HG02588 (cell line): ENCODE results near the gene C14orf180.

Experiments used
- ATAC-seq: cut with Tn5 transposase; IDR thresholded peaks from one replicate; pipeline ENCODE4 v1.9.1; 2021; ENCODE audit warnings: mild to moderate bottlenecking, moderate library complexity; ENCODE audit not compliant: unreplicated experiment

The C14orf180 gene

DNA sequence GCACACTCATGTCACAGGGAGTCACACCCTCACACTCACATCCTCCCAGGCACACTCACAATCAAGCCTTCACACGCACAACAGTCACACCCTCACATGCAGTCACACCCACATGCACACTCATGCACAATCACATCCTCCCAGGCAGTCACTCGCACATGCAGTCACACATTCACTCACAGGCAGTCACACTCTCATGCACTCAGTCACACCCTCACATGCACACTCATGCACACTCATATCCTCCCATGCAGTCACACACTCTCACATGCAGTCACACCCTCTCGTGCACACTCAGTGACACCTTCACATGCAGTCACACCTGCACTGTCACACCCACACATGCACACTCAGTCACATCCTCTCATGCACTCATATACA, 12.7 kb downstream of the C14orf180 start:
- no peak for ATAC-seq

DNA sequence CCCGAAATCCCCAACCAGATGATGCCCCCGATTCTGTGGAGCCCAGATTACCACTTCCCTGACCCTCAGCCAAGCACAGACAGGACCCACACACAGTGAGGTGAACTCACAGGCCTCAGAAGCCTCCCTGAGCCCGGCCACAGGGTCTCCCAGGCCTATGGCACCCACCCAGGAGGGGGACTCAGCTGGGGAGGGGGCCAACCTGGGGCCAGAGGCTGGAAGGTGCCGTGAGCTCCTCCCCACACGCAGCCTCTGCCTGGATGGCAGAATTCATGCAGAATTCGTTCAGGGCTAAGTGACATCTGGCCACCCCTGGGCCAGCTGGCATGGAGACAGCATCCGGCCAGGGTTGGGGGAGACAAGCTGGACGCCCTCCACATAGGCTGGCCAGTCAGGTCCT, 13.2 kb downstream of the C14orf180 start:
- ATAC-seq: no peak

GRCh38 chr14:104593241-104593701, 13.7 kb downstream of the C14orf180 start:
- ATAC-seq: no peak

- ATAC-seq: no peak
Measured at GRCh38 chr14:104593710-104594136, 14.2 kb downstream of the C14orf180 start.

GRCh38 chr14:104594310-104595046, 14.9 kb downstream of the C14orf180 start:
- no peak for ATAC-seq

- no peak for ATAC-seq
Measured at GRCh38 chr14:104595116-104595675, 15.6 kb downstream of the C14orf180 start.

GRCh38 chr14:104595911-104596450, 16.4 kb downstream of the C14orf180 start:
- ATAC-seq: no peak

DNA sequence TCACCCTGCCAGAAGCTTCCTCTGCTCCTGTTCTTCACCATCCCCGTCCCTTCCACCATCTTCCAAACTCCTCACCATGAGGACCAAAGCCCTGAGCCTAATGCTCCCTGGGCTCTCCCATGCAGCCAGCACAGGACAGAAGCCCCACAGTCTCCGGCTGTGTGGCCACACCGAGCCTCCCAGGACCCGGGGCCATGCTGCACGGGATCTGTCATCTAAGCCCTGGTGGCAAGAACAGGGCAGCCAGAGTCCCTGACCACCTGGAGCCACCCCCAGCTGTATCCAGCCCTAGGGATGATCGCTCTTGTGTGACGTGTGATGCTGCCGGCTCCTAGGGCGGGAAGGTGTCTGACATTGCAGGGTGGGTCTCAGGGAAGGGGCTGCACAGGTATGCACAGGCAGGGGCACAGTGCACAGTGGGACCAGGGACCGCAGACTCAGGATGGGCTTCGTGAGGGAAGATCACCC, 16.9 kb downstream of the C14orf180 start:
- ATAC-seq: no peak

DNA sequence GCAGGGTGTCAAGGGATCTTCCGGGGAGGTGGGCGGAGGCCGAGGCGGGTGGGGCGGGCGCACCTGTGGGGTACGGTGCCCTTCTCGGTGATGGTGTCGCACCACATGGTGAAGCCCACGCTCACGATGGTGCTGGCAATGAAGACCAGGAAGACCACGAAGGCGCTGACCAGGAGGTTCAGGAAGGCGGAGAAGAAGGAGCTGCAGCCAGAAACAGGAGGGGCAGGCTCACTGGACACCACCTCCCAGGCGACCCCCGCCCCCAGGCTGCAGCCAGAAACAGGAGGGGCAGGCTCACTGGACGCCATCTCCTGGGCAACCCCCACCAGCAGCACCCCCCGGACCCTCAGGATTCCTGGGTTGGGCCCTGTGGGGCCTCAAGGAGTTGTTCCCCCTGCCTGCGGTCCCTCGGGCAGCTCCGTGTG, 17.4 kb downstream of the C14orf180 start:
- ATAC-seq: no peak

DNA sequence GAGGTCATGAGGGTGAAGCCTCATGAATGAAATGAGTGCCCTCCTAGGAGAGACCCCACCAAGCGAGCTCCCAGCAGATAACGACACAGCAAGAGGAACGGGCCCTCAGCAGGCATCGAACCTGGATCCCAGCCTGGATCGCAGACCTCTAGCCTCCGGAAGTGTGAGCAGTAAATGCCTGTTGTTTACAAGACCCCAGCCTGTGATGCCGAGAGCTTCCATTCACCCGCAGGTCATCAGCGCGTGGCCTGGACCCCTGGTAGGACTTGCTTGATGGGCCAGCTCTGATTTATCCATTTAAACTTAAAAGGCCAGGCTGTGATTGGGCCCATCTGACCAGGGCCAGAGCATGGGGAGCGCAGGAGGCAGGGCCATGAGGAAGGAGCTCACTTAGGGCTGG, 18.0 kb downstream of the C14orf180 start:
- no peak for ATAC-seq

GRCh38 chr14:104598039-104598909, 18.7 kb downstream of the C14orf180 start:
- ATAC-seq: no peak

GRCh38 chr14:104598910-104599273, 19.3 kb downstream of the C14orf180 start:
- ATAC-seq: no peak

- no peak for ATAC-seq
Measured at GRCh38 chr14:104599446-104599845, 19.9 kb downstream of the C14orf180 start.

DNA sequence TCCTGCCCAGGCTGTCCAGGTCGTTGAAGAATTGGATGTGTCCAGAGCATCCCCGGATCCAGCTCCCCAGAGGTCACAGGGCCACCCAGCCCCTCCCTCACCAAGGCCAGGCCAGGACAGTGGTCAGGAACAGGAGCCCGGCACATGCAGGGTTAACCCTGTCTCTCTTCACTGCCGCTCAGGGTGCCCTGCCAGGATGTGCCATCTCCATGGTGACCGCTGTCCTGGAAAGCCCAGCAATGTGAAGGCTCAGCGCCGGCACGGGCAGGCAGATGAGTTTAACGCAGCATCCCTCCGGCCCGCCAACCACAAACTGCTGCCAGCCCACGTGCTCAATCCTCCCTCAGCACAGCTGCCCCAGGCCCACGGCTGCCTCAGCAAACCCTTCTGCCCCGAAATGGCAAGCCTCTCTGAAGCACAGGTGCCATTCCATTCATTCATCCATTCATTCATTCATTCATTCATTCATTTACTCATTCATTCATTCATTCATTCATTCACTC, 20.6 kb downstream of the C14orf180 start:
- no peak for ATAC-seq

DNA sequence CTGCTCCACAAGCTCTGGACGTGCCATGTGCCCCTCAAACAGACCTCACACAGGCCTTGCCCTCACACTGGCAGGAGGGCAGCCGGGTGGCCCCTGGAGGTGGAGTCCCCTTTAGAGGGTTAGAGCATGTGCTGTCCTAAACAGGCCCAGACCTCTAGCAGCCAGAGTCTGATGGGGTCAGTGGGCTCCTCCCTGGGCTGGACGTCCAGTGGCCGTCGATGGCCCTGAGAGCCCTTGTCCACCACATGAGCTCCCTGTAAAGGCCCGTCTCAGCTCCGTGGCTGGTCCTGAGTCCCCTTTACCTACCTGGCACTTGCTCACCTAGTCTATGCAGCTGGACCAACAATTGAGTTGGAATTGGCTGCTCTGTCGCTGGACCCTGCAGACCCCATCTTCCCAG, 21.2 kb downstream of the C14orf180 start:
- ATAC-seq: no peak

GRCh38 chr14:104601786-104602185, 22.2 kb downstream of the C14orf180 start:
- no peak for ATAC-seq

DNA sequence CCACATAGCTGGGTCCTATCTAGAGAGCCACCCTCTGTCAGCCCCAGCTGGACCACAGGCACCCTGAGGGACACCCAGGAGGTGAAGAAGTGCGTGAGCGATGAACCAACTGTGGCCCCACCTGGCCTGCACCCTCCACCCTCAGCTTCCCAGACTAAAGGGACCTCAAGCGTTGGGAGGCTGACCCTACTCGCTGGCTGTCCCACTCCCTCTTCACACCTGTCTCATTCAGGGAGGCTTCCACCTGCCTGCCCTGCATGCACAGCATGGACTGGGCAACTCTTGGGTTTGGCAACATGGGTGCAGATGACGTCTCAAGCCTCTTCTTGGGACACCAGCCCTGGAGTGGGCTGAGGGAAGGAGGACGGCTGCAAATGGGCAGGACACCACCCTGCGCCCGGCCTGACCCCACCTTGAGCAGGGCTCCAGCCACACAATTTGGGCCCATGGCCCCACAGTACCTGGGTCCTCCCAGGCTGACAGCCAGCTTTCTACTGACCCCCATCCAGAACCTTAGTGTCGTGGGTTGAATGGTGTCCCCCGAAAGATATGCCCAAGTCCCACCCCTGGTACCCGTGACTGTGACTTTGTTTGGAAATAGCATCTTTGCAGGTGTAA, 22.9 kb downstream of the C14orf180 start:
- ATAC-seq: no peak

- ATAC-seq: no peak
Measured at GRCh38 chr14:104602933-104603325, 23.4 kb downstream of the C14orf180 start.

GRCh38 chr14:104603711-104604401, 24.3 kb downstream of the C14orf180 start:
- ATAC-seq: no peak
